GM19463 (cell line): Measurements from ENCODE around the gene ZACN.

ENCODE experiments used
- ATAC-seq: cut with Tn5 transposase; IDR thresholded peaks from one replicate; pipeline ENCODE4 v1.9.1; 2021; ENCODE audit warnings: mild to moderate bottlenecking, moderate library complexity; ENCODE audit not compliant: unreplicated experiment

ZACN gene

DNA sequence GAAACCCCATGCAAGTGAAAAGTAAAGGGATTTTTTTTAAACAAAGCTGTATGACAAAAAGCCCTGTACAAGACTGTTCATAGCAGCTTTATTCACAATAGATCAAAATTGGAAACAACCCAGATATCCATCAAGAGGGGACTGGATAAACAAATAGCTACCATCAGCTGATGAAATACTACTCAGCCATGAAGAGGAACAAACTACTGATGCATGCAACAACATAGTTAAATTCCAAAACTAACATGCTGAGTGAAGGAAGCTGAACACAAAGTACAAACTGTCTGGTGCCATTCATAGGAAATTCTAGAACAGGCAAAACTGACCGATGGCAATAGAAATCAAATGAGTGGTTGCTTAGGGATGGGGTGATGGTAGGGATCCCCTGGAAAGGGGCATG is 46.9 kb downstream of the ZACN start:
- no peak for ATAC-seq

DNA sequence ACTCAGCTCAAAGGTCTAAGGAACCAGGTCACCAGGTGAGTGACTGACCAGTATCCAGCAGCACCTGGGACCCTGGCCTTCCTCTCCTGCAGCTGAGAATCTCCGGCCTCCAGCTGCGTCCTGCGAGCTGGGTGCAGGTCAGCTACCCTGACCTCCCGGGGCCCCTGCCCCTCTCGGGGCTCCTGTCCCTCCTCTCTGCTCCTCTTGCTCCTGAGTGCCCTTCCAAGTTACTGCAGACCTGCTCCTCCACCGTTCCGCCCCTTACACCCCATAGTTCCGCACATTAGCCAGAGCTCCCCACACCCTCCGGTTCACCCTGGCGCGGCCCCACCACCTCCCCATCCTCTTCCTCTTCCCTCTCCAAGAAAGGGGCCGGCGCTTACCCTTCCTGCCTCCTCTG is 51.5 kb downstream of the ZACN start:
- no peak for ATAC-seq

DNA sequence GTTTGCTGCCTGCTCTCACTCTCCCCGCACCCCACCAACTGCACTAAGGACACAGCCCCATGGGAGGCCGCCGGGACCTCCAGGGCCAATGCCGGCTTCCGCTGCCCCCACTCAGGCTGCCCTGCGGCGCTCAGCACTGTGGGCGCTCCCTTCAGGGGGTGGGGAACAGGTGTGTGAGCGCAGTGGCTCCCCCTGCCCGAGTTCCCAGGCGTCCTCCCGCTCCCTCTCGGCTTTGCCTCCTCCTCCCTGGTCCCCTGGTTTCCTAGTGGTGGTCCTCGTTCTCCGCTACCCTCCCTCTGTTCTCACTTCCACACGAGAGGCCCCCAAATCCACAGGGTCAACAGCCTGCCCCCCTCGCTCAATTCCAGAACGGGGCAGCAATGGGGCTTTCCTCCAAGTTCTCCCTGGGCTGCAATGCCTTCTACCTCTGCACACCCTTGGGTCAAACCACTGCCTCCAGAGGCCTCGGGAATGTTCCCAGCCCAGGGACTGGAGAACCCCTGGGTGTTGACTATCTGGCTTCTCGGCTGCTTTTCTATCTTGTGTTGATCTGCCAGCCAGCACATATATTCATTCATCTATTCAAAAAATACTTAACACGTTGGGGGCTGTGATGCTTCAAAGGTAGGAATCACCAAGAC is 52.2 kb downstream of the ZACN start:
- no peak for ATAC-seq

- ATAC-seq, result no peak
These were observed 53.0 kb downstream of the ZACN start for GRCh38 chr17:76131692-76132573.
